Cardiac fibroblast (primary cell): Measurements from ENCODE around the gene LRMDA.

Experiments used
- DNase-seq, 2 donors: peaks; one replicate each; pipeline versions ENCODE4 v3.0.0 to v3.0.0-alpha.2; 2010; ENCODE audit warnings: low read depth in 2 of 2
- H3K4me3 ChIP-seq, 2 donors: replicated peaks in 1 of 2; 1 replicate in 1 of 2; 2 replicates in 1 of 2; pipeline ENCODE4 v1.5.1; 2011; ENCODE audit warnings: low read depth in 2 of 2, low read length in 2 of 2, mild to moderate bottlenecking in 2 of 2, moderate library complexity in 1 of 2
- TF ChIP-seq, protein P1 (sequence below): IDR thresholded peaks from one replicate; pipeline ENCODE4 v1.5.1; 2011; ENCODE audit warnings: low read depth, mild to moderate bottlenecking, low read length, inconsistent platforms

Gene LRMDA

DNA sequence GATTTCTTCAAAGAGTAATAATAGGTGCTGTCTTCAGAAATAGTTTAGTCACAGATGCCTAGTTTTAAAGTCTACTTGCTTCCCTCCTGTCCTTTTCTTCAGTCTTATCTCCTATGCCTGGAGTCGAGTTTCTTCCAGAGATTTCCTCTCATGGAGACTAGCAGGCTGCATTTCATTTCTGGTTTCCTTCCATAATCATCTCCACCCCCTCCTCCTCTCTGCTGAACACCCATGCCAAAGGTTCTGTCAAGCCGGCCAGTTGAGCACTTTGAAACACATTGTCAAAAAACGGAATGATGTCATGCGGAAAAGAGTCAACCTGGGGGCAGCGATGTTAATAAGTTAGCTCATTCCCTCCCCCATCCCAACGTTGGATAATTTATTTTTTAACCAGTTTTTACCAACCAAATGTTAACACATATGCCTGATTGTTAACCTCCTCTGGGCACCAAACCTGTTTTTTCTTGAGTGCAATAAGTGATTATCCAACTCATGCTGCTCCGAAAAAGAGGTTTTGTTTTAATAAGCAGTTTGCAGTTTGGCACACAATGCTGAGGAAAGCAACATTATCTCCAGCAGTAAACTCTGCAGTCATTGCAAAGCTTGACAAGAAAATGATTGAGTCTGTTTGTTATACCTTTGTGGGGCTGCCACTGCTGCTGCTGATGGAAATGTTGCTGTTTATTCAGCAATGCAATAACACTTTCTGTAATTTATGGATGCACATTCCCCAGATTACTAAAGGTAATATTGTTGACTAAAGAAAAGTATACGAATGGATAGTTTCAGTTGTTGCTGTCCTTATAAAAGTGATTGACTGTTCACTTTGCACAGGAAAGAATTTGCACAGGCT is 161.6 kb downstream of the LRMDA start:
- H3K4me3 ChIP-seq: no peak overlapping the region
- DNase-seq: peak in 1 of 2 donors; percentile 9
- TF ChIP-seq, protein P1, sequence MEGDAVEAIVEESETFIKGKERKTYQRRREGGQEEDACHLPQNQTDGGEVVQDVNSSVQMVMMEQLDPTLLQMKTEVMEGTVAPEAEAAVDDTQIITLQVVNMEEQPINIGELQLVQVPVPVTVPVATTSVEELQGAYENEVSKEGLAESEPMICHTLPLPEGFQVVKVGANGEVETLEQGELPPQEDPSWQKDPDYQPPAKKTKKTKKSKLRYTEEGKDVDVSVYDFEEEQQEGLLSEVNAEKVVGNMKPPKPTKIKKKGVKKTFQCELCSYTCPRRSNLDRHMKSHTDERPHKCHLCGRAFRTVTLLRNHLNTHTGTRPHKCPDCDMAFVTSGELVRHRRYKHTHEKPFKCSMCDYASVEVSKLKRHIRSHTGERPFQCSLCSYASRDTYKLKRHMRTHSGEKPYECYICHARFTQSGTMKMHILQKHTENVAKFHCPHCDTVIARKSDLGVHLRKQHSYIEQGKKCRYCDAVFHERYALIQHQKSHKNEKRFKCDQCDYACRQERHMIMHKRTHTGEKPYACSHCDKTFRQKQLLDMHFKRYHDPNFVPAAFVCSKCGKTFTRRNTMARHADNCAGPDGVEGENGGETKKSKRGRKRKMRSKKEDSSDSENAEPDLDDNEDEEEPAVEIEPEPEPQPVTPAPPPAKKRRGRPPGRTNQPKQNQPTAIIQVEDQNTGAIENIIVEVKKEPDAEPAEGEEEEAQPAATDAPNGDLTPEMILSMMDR: no peak

DNA sequence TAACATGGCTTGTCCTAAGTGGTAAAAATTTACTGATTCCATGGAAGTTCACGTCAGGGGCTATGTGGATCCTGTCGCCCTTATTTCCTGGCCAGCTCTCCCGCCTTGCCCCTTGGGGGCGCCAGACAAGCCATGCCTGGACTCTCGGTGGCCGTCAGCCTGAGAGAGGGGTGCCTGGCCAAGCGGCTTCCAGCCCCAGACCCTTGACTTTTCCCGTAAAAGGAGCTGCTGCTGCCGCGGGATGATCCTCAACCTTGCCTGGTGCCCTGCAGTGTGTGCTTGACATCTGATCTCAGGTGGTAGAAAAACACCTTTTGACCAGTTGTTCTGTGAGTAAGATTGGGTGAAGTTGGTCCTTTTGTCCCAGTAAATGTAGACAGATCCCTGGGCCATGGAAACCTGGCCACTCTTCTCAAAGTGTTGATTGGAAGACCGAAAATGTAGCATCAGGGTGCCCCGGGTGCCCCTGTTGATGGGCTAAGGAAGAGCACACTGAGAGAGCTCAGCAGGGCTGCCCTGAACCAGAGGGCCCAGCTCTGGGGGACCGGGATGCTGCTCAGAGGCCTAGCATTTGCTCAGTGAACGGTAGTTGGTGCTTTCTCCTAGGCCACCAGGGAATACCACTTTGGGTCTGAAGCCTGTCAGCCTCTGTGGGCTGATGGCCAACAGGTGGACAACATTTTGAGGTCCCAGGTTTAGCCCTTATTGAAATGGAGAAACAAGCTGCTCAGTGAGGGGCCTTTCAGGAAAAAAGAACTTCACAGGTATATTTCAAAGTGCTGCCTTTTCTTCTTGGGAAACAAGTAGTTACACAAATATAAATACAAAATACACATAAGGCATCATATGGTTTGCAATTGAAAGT is 162.5 kb downstream of the LRMDA start:
- H3K4me3 ChIP-seq: no peak overlapping the region
- no peak for DNase-seq
- TF ChIP-seq, protein P1: peak; percentile 12

DNA sequence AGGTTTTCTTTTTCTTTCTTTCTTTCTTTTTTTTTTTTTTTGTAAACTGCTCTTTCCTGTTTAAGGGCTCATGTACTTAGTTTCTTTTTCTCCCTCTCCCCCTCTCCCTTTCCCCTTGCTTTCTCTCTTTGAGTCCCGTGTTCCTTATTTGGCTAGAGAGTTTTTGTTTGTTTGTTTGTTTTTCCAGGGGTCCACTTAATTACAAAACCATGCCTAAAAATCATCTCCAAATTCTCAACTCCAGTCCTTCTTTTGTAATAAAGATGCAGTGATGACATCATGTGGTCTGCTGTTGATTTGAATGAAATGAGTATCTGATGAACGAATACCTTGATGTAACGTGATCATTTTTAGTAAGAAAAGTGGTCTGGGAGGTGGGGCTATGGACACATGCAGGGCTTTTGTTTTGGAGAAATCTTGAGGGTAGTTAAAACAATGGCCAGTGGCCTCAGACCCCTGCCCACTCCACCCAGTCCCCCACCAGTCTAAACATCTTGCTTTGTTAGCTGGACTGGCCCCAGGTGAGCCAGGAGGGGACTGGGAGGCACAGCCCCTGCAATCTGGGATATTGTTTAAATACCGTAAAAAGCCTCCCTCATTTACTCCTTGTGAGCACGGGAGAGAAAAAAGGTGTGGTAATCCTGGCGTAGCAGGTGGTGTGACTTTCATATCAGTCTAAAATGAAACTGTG is 165.7 kb downstream of the LRMDA start:
- TF ChIP-seq, protein P1: no peak
- DNase-seq: no peak
- no peak overlapping the region for H3K4me3 ChIP-seq

DNA sequence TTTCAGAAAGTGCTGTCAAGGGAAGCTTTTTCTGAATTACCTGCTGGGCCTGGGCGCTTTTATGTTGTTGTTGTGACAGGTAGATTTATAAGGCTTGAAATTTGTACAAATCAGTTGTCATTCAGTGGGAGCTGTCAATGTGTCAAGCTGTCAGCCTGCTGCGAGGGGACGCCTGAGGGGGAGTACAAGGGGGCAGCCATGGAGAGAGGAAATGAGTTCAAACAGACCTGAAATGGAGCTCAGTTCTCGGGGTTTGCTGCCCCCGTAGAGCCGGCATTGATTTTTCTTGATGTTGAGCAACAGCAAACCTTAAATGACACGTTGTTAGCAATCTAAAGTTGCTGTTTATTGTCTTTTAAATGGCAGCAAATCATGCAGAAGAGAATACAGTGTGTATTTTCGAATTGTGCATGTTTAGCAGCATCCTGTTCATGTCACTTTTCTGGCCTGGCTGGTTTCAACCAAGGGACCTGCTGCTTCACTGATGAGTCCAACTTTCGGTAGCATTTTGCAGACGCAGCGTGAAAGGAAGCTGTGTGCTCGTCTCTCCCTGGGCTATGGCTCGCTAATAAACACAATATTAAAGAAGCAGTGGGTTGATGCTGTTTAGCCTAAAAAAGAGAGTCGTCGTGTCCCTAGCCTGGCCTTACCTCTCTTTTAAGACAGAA is 166.5 kb downstream of the LRMDA start:
- no peak overlapping the region for H3K4me3 ChIP-seq
- TF ChIP-seq, protein P1: no peak
- no peak for DNase-seq

DNA sequence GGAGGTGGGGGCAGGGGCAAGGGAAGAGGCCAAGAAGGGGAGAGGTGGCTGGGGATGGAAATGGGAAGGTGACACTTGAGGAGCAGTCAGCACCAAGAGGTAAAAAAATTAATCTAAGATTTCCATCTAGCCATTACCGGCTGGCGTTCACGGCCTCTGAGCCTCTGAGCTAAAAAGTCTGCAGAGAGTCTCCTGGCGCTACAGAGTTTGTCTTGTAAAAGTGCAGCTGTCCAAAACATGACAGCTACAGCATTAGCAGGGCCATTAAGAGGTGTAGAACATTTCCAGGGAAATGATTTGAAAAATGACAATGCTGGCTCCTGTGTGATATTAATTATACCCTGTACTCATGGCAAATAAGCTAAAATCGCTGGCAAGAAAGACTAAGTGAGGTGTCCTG is 167.6 kb downstream of the LRMDA start:
- DNase-seq: no peak
- TF ChIP-seq, protein P1: no peak
- H3K4me3 ChIP-seq: no peak overlapping the region

DNA sequence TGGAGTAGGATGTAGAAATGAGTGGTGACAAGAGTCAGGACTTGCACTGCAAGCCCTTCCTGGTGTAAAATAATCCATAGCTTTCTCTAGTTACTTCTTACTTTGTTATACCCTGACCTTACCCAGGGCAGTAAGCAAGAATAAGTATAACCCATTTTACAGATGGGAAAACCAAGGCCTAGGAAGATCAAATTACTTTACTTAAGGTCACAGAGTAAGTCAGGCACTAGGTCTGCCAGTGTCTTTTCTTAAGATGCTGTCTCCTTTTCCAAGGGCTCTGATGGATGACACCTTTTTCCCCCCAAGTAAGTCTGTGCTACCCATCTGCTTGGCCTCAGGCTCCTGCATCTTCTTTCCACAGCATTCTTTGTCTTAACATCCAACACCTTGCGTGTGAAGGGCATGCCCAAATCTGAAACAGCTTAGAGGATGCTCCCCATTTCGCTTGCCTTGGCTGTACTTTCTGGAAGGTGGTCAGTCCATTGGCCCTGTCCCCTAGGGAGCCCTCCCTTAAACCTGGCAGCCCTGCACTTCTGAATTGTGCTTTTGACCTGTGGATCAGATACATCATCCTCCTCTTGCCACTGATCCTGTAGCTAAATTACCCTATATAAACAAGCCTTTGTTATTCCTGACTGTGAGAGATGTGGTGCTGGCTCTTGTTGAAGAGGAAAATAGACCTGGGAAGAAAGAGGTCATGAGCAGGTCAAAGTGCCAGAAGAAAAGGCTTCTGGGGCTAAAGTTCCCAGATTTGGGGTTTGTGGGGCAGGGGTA is 168.6 kb downstream of the LRMDA start:
- no peak for DNase-seq
- TF ChIP-seq, protein P1: no peak
- no peak overlapping the region for H3K4me3 ChIP-seq
